Fibroblast of skin of back (primary cell): ENCODE data around the gene APPL2.
A peak's percentile ranks its signal among the peaks of the same experiment; 100 is the strongest.
"Not testable (repeated sequence)": the region's sequence is repeated elsewhere in the genome, so short reads cannot be mapped to it uniquely, and the experiment has no call there.

Experiments
- DNase-seq: peaks from one replicate; pipeline ENCODE4 v3.0.0-alpha.2; 2013

APPL2 gene

DNA sequence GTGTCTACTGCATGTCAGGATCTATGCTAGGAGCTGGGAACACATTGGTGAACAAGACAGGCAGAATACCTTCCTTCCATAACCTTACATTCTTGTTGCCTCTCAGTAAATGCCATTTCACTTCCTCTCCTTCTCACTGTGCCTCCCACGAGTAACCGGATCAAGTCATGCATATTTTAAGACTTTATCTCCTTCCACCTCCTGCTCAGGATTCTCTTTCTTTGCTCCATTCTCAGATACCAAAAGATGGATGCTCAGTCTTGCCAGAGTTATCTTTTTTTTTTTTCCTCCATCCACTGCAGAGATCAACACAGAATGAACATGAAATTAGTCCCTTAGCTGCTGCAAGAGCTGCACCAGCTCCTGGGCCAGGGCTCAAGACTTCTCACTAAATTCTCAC, 20.0 kb upstream of the APPL2 start:
- peak; percentile 69 for DNase-seq

DNA sequence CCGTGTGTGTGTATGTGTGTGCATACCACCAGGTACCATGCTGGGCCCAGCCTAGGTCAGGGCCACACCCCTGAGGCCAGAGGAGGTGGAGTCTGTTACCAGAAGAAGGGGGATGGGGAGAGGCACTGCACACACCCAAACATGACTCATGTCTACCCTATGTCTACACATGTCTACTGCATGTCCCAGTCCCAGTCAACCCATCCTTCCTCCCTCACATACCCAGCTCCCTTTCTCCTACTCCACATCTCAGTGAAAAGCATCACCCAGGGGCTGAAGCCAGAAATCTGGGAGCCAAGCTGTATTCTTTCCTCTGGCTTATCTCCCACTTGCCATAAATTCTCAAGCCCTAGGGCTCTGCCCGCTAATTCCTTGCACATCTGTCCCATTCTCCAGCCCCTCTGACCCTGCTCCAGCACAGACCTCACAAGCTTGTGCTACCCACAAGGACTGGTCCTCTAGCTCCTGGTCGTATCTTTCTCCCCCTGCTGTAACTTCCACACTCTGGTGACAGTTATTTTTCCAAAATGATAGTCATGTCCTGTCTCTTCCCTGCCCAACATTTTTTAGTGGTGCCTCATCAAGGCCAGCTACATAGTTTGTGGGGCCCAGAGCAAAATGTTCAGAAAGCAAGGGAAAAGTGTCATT, 18.0 kb upstream of the APPL2 start:
- DNase-seq = peak; percentile 97

DNA sequence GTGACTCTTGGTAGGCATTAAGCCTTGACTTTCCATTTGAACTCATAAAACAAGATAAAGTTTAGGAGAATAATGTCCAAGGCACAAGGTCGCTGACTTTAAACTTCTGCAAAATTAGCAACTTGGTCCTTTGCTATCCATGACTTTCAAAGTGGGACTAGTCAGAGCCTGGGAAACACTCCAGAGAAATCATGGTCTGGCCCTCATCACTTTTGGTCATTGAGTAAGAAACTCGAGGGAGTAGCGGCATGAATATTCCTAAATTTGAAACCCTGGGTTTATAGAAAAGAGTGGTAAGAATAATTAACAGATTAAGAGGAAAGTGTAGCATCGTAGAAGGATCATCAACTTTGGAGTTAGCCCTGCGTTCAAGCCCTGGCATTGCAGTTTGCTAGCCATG, 16.9 kb upstream of the APPL2 start:
- no peak for DNase-seq

DNA sequence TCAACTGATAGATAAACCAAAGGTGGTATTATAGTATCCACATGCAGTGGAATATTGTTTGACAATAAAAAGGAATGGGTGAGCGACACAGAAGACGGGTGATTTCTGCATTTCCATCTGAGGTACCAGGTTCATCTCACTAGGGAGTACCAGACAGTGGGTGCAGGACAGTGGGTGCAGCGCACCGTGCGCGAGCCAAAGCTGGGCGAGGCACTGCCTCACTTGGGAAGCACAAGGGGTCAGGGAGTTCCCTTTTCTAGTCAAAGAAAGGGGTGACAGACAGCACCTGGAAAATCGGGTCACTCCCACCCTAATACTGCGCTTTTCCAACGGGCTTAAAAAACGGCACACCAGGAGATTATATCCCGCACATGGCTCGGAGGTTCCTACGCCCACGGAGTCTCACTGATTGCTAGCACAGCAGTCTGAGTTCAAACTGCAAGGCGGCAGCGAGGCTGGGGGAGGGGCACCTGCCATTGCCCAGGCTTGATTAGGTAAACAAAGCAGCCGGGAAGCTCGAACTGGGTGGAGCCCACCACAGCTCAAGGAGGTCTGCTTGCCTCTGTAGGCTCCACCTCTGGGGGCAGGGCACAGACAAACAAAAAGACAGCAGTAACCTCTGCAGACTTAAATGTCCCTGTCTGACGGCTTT, 9.9 kb upstream of the APPL2 start:
- not testable (repeated sequence) for DNase-seq

GRCh38 chr12:105245291-105245690, 9.3 kb upstream of the APPL2 start:
- DNase-seq = peak; percentile 67

- no peak for DNase-seq
Observed at GRCh38 chr12:105240228-105240627, 4.3 kb upstream of the APPL2 start.

GRCh38 chr12:105239304-105239703, 3.3 kb upstream of the APPL2 start:
- DNase-seq = no peak

GRCh38 chr12:105237666-105238065, 1.7 kb upstream of the APPL2 start:
- DNase-seq = peak; percentile 38

DNA sequence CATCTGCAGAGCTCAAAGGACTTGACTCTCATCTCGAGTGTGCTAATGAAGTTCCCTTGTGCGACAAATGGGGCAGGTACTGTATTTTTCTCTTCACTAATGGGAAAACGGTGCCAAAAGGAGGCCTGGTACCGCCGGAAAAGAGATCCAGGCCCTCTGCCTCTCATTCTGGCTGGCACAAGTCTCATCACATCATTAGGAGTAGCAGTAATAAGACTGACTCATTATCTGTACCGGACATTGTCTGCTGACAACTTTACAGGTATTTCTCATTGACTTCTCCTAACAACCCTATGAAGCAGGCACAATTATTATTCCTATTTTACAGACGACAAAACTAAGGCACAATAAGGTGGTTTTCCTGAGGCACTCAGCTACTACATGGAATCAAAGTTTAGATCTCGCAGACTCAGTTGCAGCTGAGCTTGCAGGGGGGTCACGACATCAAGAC, 668 bp downstream of the APPL2 start:
- no peak for DNase-seq

- DNase-seq = no peak
Observed at GRCh38 chr12:105234197-105234596, 1.8 kb downstream of the APPL2 start.

- DNase-seq = no peak
Observed at GRCh38 chr12:105233041-105233905, 2.7 kb downstream of the APPL2 start.

- no peak for DNase-seq
Observed at GRCh38 chr12:105231396-105231795, 4.6 kb downstream of the APPL2 start.

DNA sequence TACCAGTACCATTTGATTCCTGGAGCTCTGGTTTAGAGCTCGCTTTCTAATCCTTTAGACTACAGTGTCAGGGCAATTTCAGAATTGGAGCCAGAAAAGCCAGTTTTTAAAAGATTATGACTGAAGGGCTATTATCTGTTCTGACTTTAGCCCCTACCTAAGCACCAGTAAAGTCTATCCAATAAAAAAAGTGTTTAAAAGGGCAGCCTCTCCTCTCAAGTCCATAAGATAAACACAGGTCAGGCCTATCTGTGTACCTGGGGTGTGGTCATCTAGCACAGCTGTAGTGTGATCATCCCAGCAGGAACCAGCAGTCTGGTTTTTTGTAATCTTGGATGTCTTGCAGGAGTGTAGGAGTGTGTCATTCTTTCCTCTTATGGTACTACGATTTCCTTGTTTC, 6.6 kb downstream of the APPL2 start:
- no peak for DNase-seq

- DNase-seq = no peak
Observed at GRCh38 chr12:105228966-105229365, 7.0 kb downstream of the APPL2 start.

- DNase-seq = peak; percentile 92
Observed at GRCh38 chr12:105228494-105228893, 7.5 kb downstream of the APPL2 start.

DNA sequence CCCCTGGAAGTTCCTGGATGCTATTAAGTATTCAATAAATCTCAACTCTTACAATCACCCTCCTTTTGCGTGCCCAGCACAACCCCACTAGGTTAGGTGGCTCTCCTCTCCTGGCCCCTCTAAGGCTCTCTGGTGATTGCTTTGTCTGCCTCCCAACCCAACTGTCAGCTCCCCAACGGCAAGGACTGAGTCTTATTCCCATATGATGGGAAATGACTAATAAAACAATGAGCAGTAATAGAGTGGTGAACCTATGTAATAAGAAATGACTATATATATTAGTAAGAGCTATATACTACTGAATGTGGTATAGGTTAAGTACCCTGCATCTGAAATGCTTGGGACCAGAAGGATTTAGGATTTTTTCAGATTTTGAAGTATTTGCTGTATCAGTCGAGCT, 8.1 kb downstream of the APPL2 start:
- DNase-seq = peak; percentile 66

GRCh38 chr12:105226219-105226618, 9.8 kb downstream of the APPL2 start:
- DNase-seq = peak; percentile 98

DNA sequence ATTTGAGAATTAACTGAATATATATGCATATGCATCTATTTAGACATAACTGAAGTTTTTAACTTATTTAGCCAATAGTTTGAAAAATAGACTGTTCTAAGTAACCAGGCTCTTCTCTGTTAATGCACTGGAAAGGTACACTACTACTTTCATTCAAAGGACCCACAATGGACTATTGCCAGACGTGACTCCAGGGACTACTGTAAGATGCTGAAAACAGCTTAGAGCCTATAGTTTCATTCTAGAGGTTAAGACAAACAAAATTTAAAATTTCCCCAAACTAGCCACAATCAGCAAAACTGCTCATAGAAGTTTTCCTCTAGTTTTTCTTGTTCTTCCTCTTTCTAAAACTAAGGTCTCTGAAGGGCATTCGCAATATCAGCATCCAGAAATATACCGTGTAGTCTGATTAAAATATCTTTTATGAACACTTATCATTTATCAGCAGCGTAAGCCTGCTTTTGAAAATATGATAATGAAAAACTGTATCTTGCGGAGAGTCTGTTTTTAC, 10.4 kb downstream of the APPL2 start:
- DNase-seq = no peak

DNA sequence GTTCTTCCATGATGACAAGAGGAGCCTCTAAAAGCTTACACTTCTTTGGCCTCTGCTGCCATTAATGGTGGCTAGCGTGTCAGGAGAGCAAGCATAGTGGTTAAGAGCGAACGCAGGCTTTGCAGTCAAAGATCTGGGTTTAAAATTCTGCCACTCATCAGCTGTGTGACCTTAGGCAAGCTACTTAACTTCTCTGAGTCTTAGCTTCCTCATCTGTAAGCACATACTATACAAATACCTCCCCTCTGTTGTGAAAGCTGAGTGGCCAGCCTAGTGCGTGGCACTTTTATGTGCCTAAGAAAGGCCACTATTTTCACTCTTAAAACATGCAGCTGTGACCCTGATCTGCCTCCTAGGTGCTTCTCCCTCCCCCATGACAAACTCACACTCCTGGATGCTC, 11.6 kb downstream of the APPL2 start:
- no peak for DNase-seq

DNA sequence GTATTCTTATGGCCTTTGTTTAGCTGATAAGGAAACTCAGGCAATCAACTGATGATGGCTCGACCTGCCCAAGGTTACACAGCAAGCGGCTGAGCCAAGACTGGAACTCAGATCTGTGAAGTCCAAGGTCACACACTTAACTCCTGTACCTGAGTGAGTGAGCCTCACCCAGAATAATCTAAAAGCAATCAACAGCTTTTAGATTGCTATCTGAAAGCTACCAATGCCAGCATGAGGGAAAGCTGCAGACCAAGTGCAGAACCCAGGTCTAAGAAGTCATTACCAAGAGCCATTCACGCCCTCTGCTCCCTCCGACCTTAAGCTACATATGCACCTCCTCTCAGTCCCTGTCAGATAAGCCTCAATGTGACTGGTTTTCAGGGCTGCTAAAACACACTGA, 12.1 kb downstream of the APPL2 start:
- DNase-seq = no peak

DNA sequence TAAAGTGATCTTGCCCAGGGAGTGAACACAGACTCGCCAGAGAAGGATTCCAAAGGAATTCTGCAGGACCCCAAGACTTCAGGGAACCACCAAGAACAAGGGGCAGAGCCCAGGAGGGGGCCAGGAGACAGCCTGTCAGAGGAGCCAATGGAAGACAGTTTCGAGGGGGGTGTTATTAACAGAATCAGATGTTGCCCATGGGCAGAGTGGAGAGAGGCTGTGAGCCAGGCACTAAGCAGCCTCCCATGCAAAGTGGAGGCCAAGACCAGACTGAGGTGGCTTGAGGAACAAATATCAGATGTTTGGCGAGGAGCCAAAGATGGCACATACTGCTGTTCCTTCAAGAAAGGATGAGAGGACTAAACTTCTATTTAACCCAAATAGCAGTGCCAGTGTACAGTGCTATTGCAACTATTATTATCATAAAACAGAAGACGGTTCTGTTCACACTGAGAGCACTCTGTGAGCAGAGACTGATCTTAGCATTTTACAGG, 12.6 kb downstream of the APPL2 start:
- DNase-seq = no peak

GRCh38 chr12:105222726-105223351, 13.1 kb downstream of the APPL2 start:
- no peak for DNase-seq

DNA sequence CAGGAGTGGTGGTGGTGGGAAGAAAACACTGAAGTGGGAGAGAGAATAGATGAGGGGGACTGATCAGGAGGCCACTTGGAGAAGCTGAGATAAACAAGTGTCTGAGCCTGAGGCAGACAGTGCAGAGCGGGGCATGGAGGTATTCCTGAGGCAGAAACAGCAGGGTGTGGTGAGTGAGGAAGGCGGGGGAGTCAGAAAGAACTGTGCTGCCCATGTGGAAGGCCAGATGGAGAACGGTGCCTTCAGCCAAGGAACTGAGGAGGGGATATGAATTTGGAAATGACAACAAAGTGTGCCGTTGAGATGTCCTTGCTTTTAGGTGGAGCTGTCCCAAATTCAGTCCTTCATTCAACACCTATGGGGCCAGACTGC, 13.7 kb downstream of the APPL2 start:
- no peak for DNase-seq
